ENCODE measurements around the gene FAM98C. TPM values are rescaled to one million over a fixed set of nuclear protein-coding genes. Genes with fewer than 3 reads are reported as not detected.

Gene FAM98C
- total and polyA plus RNA-seq, 2 of the 13 experiments (the other 11 are each of a cell fraction or from before 2014, with no cell fraction given): 10.0 to 11.5 TPM

DNA sequence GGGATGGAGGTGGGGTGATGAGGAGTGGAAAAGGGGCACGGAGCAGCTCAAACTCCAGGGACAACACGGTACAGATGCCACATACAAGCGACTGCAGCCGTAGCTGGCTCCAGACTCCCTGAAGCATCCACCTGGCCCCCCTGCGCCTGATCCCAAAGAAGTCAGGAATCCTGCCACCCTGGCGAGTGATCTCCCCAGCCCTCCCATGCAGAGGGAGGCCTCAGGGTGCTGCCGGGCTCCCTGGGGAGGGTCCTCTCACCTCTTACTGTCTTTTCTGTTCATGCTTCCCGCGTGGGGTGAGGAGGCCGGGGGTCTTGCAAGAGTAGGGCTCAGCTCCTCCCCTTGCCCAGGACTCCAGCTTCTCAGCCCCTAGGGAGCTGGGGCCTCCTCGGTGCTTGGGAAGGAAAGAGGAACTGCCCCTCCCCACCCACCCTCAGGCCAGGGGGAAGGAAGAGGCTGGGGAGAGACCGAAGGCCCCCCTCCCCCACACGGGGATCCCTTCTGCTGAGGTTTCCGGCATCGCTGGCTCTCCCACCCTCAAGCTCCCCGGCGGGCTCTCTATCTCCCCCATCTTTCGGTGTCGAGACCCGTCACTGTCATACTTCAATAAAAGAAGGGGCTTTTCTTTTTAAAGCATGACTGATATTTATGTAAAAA is 23.0 kb downstream of the FAM98C start, which contains the start of gene RASGRP4:
TSS of gene RASGRP4 (minus strand) at position 410 of the 657 bp plus-strand sequence. CDS start at position 282, 128 bp downstream.
- 54% methylated on average over 18 of the region's 20 CpGs for WGBS (ENCODE audit: low lambda C conversion rate)
- Histone ChIP-seq H4K20me1 (ENCODE audit: insufficient read depth, low read length) (no peaks in the 10 kb centered on the region), H3K4me3 (replicated peaks in 1 of 3; ENCODE audit: insufficient read depth in 1 of 3, low read depth in 2 of 3, low read length in 3 of 3) (no peak within 1 kb of the TSS), H3K4me1 (ENCODE audit: insufficient read depth, low read length) (no peaks in the 10 kb centered on the region), H3K27ac (ENCODE audit: extremely low read length, insufficient read depth, low read length) (no peak within 1 kb of the TSS), H3K79me2 (ENCODE audit: insufficient read depth, low read length) (no peaks in the 10 kb centered on the region), H3K36me3 (replicated peaks in 1 of 2; ENCODE audit: control insufficient read depth in 1 of 2, insufficient read depth in 2 of 2, low read length in 2 of 2) (no peaks in the 10 kb centered on the region), H3K27me3 (ENCODE audit: control insufficient read depth in 1 of 2, insufficient read depth in 2 of 2, low read length in 2 of 2) (peaks cover under 1 to 16% of the 10 kb centered on the region in 2 experiments; a peak in 3 of 5 replicates), H3K9me3 (ENCODE audit: low read length) (no peaks in the 10 kb centered on the region), H3K4me2 (ENCODE audit: low read depth, low read length) (no peak within 1 kb of the TSS), H2AFZ (ENCODE audit: low read length) (no peak within 1 kb of the TSS), H3K9ac (ENCODE audit: insufficient read depth, low read depth, low read length) (no peak within 1 kb of the TSS)
- ChIA-PET POLR2A (no interaction called here), CTCF (ENCODE audit: low intra/inter-chr PET ratio, low total read pairs) (no interaction called here)
- FAIRE-seq (no peak), ATAC-seq (no peak; the same call in 2 of the 3 replicates), DNase-seq (ENCODE audit: low spot score) (no peak)
- in situ Hi-C loops (cut with HindIII; ENCODE audit: extremely low pct_ligation_motif_present, low pct_unique_long_range_greater_than_20kb) (no loop called here), intact Hi-C loops (cut with micrococcal nuclease; ENCODE audit: unreplicated experiment) (no loop called here)
- TF ChIP-seq SPEN (CRISPR knock-in tag; IDR thresholded peaks at IDR 0.05; ENCODE audit: low read depth) (no peak), ZNF83 (CRISPR knock-in tag; IDR thresholded peaks at IDR 0.05; ENCODE audit: borderline replicate concordance) (no peak), ISX (CRISPR knock-in tag; conservative IDR thresholded peaks at IDR 0.05) (no peak), NPAS2 (CRISPR knock-in tag; IDR thresholded peaks at IDR 0.05; ENCODE audit: borderline replicate concordance) (no peak), ZSCAN9 (CRISPR knock-in tag; IDR thresholded peaks at IDR 0.05; ENCODE audit: borderline replicate concordance) (no peak), ETV5 (CRISPR knock-in tag; IDR thresholded peaks at IDR 0.05; ENCODE audit: borderline replicate concordance) (no peak), HOXA3 (CRISPR knock-in tag; IDR thresholded peaks at IDR 0.05) (no peak), ZBTB3 (CRISPR knock-in tag; IDR thresholded peaks at IDR 0.05; ENCODE audit: borderline replicate concordance, low read depth) (no peak)
- TF ChIP-seq, protein P1, sequence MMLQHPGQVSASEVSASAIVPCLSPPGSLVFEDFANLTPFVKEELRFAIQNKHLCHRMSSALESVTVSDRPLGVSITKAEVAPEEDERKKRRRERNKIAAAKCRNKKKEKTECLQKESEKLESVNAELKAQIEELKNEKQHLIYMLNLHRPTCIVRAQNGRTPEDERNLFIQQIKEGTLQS (CRISPR knock-in tag; IDR thresholded peaks at IDR 0.05): no peak
- TF ChIP-seq, protein P2, sequence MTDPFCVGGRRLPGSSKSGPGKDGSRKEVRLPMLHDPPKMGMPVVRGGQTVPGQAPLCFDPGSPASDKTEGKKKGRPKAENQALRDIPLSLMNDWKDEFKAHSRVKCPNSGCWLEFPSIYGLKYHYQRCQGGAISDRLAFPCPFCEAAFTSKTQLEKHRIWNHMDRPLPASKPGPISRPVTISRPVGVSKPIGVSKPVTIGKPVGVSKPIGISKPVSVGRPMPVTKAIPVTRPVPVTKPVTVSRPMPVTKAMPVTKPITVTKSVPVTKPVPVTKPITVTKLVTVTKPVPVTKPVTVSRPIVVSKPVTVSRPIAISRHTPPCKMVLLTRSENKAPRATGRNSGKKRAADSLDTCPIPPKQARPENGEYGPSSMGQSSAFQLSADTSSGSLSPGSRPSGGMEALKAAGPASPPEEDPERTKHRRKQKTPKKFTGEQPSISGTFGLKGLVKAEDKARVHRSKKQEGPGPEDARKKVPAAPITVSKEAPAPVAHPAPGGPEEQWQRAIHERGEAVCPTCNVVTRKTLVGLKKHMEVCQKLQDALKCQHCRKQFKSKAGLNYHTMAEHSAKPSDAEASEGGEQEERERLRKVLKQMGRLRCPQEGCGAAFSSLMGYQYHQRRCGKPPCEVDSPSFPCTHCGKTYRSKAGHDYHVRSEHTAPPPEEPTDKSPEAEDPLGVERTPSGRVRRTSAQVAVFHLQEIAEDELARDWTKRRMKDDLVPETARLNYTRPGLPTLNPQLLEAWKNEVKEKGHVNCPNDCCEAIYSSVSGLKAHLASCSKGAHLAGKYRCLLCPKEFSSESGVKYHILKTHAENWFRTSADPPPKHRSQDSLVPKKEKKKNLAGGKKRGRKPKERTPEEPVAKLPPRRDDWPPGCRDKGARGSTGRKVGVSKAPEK (CRISPR knock-in tag; IDR thresholded peaks at IDR 0.05; ENCODE audit: borderline replicate concordance): no peak
- BruUV-seq (replicated peaks): no TSS peak
